ENCODE measurements around the gene ZCCHC14.

GRCh38 chr16:87411375-87412271, 81.2 kb downstream of the ZCCHC14 start:
- TF ChIP-seq CTCF (conservative IDR thresholded peaks at IDR 0.05; ENCODE audit: low read depth, low read length): no peak
- TF ChIP-seq EZH2 (IDR thresholded peaks at IDR 0.05; ENCODE audit: borderline replicate concordance, low read depth, low read length, poor library complexity, severe bottlenecking): no peak
